Adrenal gland (tissue), 5 donors: ENCODE data around the gene CHST11.

Experiments used
- CTCF ChIP-seq, 6 experiments: fragments of 450-650 bp in 4 of 6; fragments of 200-600 bp in 2 of 6; sonication (generic) in 1 of 6; IDR thresholded peaks; 1 replicate in 5 of 6; 2 replicates in 1 of 6; pipeline versions ENCODE4 v1.5.1 to v1.8.0; 2016 to 2021; ENCODE audit warnings: antibody characterized with exemption in 6 of 6, mild to moderate bottlenecking in 2 of 6, moderate library complexity in 1 of 6
- POLR2A ChIP-seq, 2 donors: fragments of 450-650 bp; IDR thresholded peaks; one replicate each; pipeline ENCODE4 v1.6.1; 2017; ENCODE audit warnings: antibody characterized with exemption in 2 of 2, mild to moderate bottlenecking in 2 of 2, moderate library complexity in 1 of 2
- donor health status: DM: no; HTN: no; CAD: no.

GRCh38 chr12:104482748-104483147, 26.0 kb downstream of the CHST11 start:
- no peak for TF ChIP-seq CTCF (IDR thresholded peaks at IDR 0.05)
- TF ChIP-seq POLR2A (IDR thresholded peaks at IDR 0.05), result no peak
